GM23338 (cell line): Measurements from ENCODE around the gene CCN6. TPM values are rescaled to one million over a fixed set of nuclear protein-coding genes. Genes with fewer than 3 reads are reported as not detected.
A peak's percentile ranks its signal among the peaks of the same experiment; 100 is the strongest.

ENCODE experiments used
- ATAC-seq: fragments of 200-7000 bp; cut with Tn5 transposase; 3 replicates; pipeline ENCODE4 v1.9.1; 2020
- DNase-seq: peaks from one replicate; pipeline ENCODE4 v3.0.0-alpha.2; 2015; ENCODE audit warnings: low spot score
- H2AFZ ChIP-seq: fragments of 200-600 bp; sonication (generic); 2 replicates; pipeline ENCODE4 v1.8.0; 2016; ENCODE audit warnings: antibody characterized with exemption, mild to moderate bottlenecking, moderate library complexity
- H3F3A ChIP-seq: fragments of 200-600 bp; sonication (generic); replicated peaks from 2 replicates; pipeline ENCODE4 v1.8.0; 2017; ENCODE audit warnings: antibody characterized with exemption, mixed run types, low read depth
- H3K27ac ChIP-seq: fragments of 200-600 bp; sonication (generic); 2 replicates; pipeline ENCODE4 v1.6.1; 2016; ENCODE audit warnings: low read depth
- H3K27me3 ChIP-seq: fragments of 200-600 bp; sonication (generic); 2 replicates; pipeline ENCODE4 v1.8.0; 2016; ENCODE audit warnings: mild to moderate bottlenecking, mixed run types, moderate library complexity; ENCODE audit not compliant: insufficient read depth
- H3K36me3 ChIP-seq: fragments of 200-600 bp; sonication (generic); 2 replicates; pipeline ENCODE4 v1.8.0; 2016; ENCODE audit warnings: mild to moderate bottlenecking; ENCODE audit not compliant: insufficient read depth
- H3K4me1 ChIP-seq: fragments of 200-600 bp; sonication (generic); 2 replicates; pipeline ENCODE4 v1.8.0; 2016; ENCODE audit warnings: mild to moderate bottlenecking, moderate library complexity; ENCODE audit not compliant: insufficient read depth
- H3K4me2 ChIP-seq: fragments of 200-600 bp; sonication (generic); 2 replicates; pipeline ENCODE4 v1.7.1; 2017; ENCODE audit warnings: mixed run types
- H3K4me3 ChIP-seq: fragments of 200-600 bp; sonication (generic); 2 replicates; pipeline ENCODE4 v1.6.1; 2016; ENCODE audit warnings: mixed run types
- H3K79me2 ChIP-seq: fragments of 200-600 bp; sonication (generic); replicated peaks from 2 replicates; pipeline ENCODE4 v1.8.0; 2017; ENCODE audit warnings: mild to moderate bottlenecking; ENCODE audit not compliant: insufficient read depth
- H3K9me2 ChIP-seq: fragments of 200-600 bp; sonication (generic); 2 replicates; pipeline ENCODE4 v1.8.0; 2017; ENCODE audit not compliant: insufficient read depth
- H4K20me1 ChIP-seq: fragments of 200-600 bp; sonication (generic); replicated peaks from 2 replicates; pipeline ENCODE4 v1.8.0; 2017; ENCODE audit warnings: mild to moderate bottlenecking; ENCODE audit not compliant: insufficient read depth
- H3K27ac Mint-ChIP-seq: 2 replicates; pipeline ENCODE4 v1.8.0; 2020; ENCODE audit warnings: inconsistent platforms, mild to moderate bottlenecking, moderate library complexity, mixed read lengths
- H3K27me3 Mint-ChIP-seq: 3 replicates; pipeline ENCODE4 v1.8.0; 2022; ENCODE audit warnings: low read depth, mild to moderate bottlenecking, moderate library complexity, mixed read lengths, inconsistent platforms; ENCODE audit not compliant: insufficient read depth, poor library complexity
- H3K36me3 Mint-ChIP-seq: 3 replicates; pipeline ENCODE4 v1.8.0; 2021; ENCODE audit warnings: low read depth, mild to moderate bottlenecking, inconsistent platforms, moderate library complexity, mixed read lengths
- H3K4me1 Mint-ChIP-seq: 3 replicates; pipeline ENCODE4 v1.8.0; 2020; ENCODE audit warnings: mild to moderate bottlenecking, inconsistent platforms, mixed read lengths
- H3K4me3 Mint-ChIP-seq: 3 replicates; pipeline ENCODE4 v1.8.0; 2021; ENCODE audit warnings: moderate library complexity, mild to moderate bottlenecking, inconsistent platforms, mixed read lengths
- H3K9me3 Mint-ChIP-seq: 3 replicates; pipeline ENCODE4 v1.8.0; 2020; ENCODE audit warnings: moderate library complexity, mild to moderate bottlenecking, inconsistent platforms, mixed read lengths
- CREB1 ChIP-seq: fragments of 250-450 bp; sonication (Bioruptor Pico); IDR thresholded peaks from 2 replicates; pipeline ENCODE4 v1.5.0; 2020; ENCODE audit warnings: low read depth, mild to moderate bottlenecking, moderate library complexity
- EZH2 ChIP-seq: fragments of 200-600 bp; sonication (generic); IDR thresholded peaks from one replicate; pipeline ENCODE4 v1.8.0; 2017; ENCODE audit warnings: antibody characterized with exemption, mild to moderate bottlenecking, low read depth; ENCODE audit not compliant: unreplicated experiment
- EZH2phosphoT487 ChIP-seq: fragments of 200-600 bp; sonication (generic); IDR thresholded peaks from one replicate; pipeline ENCODE4 v1.8.1; 2018; ENCODE audit warnings: antibody characterized with exemption; ENCODE audit not compliant: unreplicated experiment
- JUNB ChIP-seq: IDR thresholded peaks from one replicate; pipeline ENCODE4 v1.6.1; 2016; ENCODE audit warnings: antibody characterized with exemption; ENCODE audit not compliant: unreplicated experiment
- NANOG ChIP-seq: IDR thresholded peaks from 2 replicates; pipeline ENCODE4 v1.6.1; 2016; ENCODE audit warnings: antibody characterized with exemption, borderline replicate concordance
- POLR2AphosphoS5 ChIP-seq: IDR thresholded peaks from 2 replicates; pipeline ENCODE4 v1.6.1; 2016; ENCODE audit warnings: antibody characterized with exemption, low read depth
- REST ChIP-seq: IDR thresholded peaks from one replicate; pipeline ENCODE4 v1.6.1; 2018; ENCODE audit warnings: antibody characterized with exemption; ENCODE audit not compliant: unreplicated experiment
- STAT1 ChIP-seq: IDR thresholded peaks from one replicate; pipeline ENCODE4 v1.6.1; 2016; ENCODE audit warnings: antibody characterized with exemption; ENCODE audit not compliant: unreplicated experiment
- ZNF331 ChIP-seq: fragments of 250-450 bp; sonication (Bioruptor Pico); IDR thresholded peaks from 2 replicates; pipeline ENCODE4 v1.5.0; 2020; ENCODE audit warnings: low read depth, mild to moderate bottlenecking, moderate library complexity
- ZNF462 ChIP-seq: fragments of 250-450 bp; sonication (Bioruptor Pico); IDR thresholded peaks from 2 replicates; pipeline ENCODE4 v1.5.0; 2020; ENCODE audit warnings: mild to moderate bottlenecking, moderate library complexity
- polyA plus RNA-seq: library from polyadenylated mRNA; unstranded; fragments of >200 nt; fragmentation: Nextera tagmentation; extraction: Ambion mirVana; gene quantifications from 2 replicates; pipeline ENCODE4 v1.2.1, GENCODE V29; 2016
- total RNA-seq: library from RNA; depleted of rRNA; stranded (reverse); fragments of >200 nt; shearing (Covaris generic); gene quantifications from 2 replicates; pipeline ENCODE4 v1.2.3, GENCODE V29; 2014
- TF ChIP-seq, protein P1 (sequence below), 2 experiments: fragments of 200-600 bp in 1 of 2; sonication (generic) in 1 of 2; conservative IDR thresholded peaks; 2 replicates each; pipeline versions ENCODE4 v1.5.1 to v1.6.1; 2016 to 2017; ENCODE audit warnings: antibody characterized with exemption in 2 of 2, low read depth in 2 of 2, mild to moderate bottlenecking in 2 of 2, moderate library complexity in 1 of 2

CCN6 gene
- total and polyA plus RNA-seq, 2 experiments from 2014 or later, result 0.65 TPM; not detected in 1

DNA sequence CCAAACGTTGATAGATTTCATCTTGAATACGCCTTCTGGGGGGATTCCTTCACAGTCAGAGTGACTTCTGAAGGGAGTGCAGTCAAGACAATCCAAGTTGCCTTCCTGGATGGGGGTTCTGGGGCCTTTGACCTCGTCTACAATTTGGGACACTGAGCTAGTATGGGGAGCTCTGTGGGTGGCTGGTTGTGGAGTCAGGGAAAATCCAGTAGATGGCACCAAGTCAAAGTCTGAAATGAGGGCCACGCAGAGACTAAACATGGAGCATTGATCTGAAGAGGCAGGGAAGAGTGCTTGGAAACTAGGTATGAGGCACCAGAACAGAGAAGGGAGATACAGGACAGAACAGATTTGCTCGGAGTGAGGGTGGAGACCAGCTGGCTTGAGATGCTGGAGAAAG, 43.6 kb upstream of the CCN6 start:
- ATAC-seq (no peak), DNase-seq (no peak)
- Histone ChIP-seq H3K4me2 (no peak overlapping the region), H3K9me2 (peaks cover 10% of the 10 kb centered on the region; the same call in 1 of the 2 replicates), H3K27me3 (no peaks in the 10 kb centered on the region), H4K20me1 (no peaks in the 10 kb centered on the region), H3K27ac (no peak overlapping the region), H3K4me3 (no peak overlapping the region), H3K79me2 (no peaks in the 10 kb centered on the region), H3F3A (no peaks in the 10 kb centered on the region), H3K4me1 (no peaks in the 10 kb centered on the region), H3K36me3 (no peaks in the 10 kb centered on the region), H2AFZ (no peak overlapping the region)
- TF ChIP-seq, protein P1, sequence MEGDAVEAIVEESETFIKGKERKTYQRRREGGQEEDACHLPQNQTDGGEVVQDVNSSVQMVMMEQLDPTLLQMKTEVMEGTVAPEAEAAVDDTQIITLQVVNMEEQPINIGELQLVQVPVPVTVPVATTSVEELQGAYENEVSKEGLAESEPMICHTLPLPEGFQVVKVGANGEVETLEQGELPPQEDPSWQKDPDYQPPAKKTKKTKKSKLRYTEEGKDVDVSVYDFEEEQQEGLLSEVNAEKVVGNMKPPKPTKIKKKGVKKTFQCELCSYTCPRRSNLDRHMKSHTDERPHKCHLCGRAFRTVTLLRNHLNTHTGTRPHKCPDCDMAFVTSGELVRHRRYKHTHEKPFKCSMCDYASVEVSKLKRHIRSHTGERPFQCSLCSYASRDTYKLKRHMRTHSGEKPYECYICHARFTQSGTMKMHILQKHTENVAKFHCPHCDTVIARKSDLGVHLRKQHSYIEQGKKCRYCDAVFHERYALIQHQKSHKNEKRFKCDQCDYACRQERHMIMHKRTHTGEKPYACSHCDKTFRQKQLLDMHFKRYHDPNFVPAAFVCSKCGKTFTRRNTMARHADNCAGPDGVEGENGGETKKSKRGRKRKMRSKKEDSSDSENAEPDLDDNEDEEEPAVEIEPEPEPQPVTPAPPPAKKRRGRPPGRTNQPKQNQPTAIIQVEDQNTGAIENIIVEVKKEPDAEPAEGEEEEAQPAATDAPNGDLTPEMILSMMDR (conservative IDR thresholded peaks at IDR 0.05; ENCODE audit: low read depth in 2 of 2), result peak in 1 of 2 experiments; percentile 43; a peak in 2 of 4 replicates
- TF ChIP-seq CREB1 (CRISPR knock-in tag) (no peak), JUNB (no peak), EZH2 (no peak)
- Mint-ChIP-seq H3K4me3 (no peak overlapping the region), H3K4me1 (no peaks in the 10 kb centered on the region; the same call in 2 of the 3 replicates), H3K27me3 (no peaks in the 10 kb centered on the region), H3K9me3 (no peaks in the 10 kb centered on the region), H3K27ac (no peak overlapping the region), H3K36me3 (no peaks in the 10 kb centered on the region)

GRCh38 chr6:112013051-112013450, 40.9 kb upstream of the CCN6 start:
- Histone ChIP-seq H4K20me1 (no peaks in the 10 kb centered on the region), H3K4me1 (no peaks in the 10 kb centered on the region), H3K79me2 (no peaks in the 10 kb centered on the region), H3K36me3 (no peaks in the 10 kb centered on the region), H3K27me3 (no peaks in the 10 kb centered on the region), H2AFZ (no peak overlapping the region), H3K27ac (no peak overlapping the region), H3F3A (no peaks in the 10 kb centered on the region), H3K4me3 (no peak overlapping the region), H3K4me2 (no peak overlapping the region), H3K9me2 (peaks cover 7% of the 10 kb centered on the region; the same call in 1 of the 2 replicates)
- Mint-ChIP-seq H3K4me3 (no peak overlapping the region), H3K27ac (no peak overlapping the region), H3K9me3 (no peaks in the 10 kb centered on the region), H3K4me1 (0 out of 3 replicates have a peak, but pooled peaks cover 1% of the 10 kb centered on the region), H3K27me3 (no peaks in the 10 kb centered on the region), H3K36me3 (no peaks in the 10 kb centered on the region)
- no peak for ATAC-seq
- no peak for DNase-seq
- TF ChIP-seq ZNF331 (CRISPR knock-in tag) (no peak), EZH2phosphoT487 (no peak), POLR2AphosphoS5 (no peak), REST (no peak), JUNB (no peak), STAT1 (no peak), NANOG (no peak), ZNF462 (CRISPR knock-in tag) (no peak)
